ENCODE results near the gene CRB3. TPM values are rescaled to one million over a fixed set of nuclear protein-coding genes. Genes with fewer than 3 reads are reported as not detected.

The CRB3 gene
- total and polyA plus RNA-seq, 2 of the 8 experiments (the other 6 are each of a cell fraction or from before 2014, with no cell fraction given) = 21.1 to 24.6 TPM

- Histone ChIP-seq H3K14ac (ENCODE audit: insufficient read length) (no peak overlapping the region), H3K23ac (ENCODE audit: insufficient read length) (no peak overlapping the region), H3K23me2 (ENCODE audit: low read depth, low read length) (peaks cover 8% of the 10 kb centered on the region), H3K4ac (replicated peaks; ENCODE audit: insufficient read length, low read depth, low read length) (no peak overlapping the region), H3K9me3 (ENCODE audit: insufficient read depth in 2 of 2, low read depth in 1 of 2, low read length in 1 of 2) (peaks cover 0 to 5% of the 10 kb centered on the region in 2 experiments; a peak in 2 of 4 replicates), H4K5ac (ENCODE audit: insufficient read length, low read depth, low read length) (peak overlapping the region; percentile 15), H3K9ac (replicated peaks in 1 of 4; ENCODE audit: extremely low read depth in 1 of 4, low read depth in 3 of 4, low read length in 3 of 4) (peak overlapping the region; percentile 68 to 98 (median 78)), H4K91ac (replicated peaks; ENCODE audit: insufficient read length, low read length) (peak overlapping the region; percentile 73), H2BK12ac (ENCODE audit: low read depth, low read length) (no peak overlapping the region), H4K8ac (ENCODE audit: extremely low read depth, insufficient read depth, low read length) (no peak overlapping the region), H3K56ac (replicated peaks; ENCODE audit: insufficient read length, low read depth, low read length) (peak overlapping the region; percentile 77), H2BK120ac (replicated peaks; ENCODE audit: low read depth, low read length) (no peak overlapping the region), H3K4me1 (replicated peaks in 1 of 4; ENCODE audit: control insufficient read depth in 3 of 4, insufficient read depth in 4 of 4, low read length in 3 of 4) (peaks cover 0 to 4% (median 0%) of the 10 kb centered on the region in 4 experiments; a peak in 2 of 7 replicates), H2BK15ac (ENCODE audit: low read length) (no peak overlapping the region), H4K20me1 (replicated peaks in 1 of 2; ENCODE audit: control insufficient read depth in 1 of 2, insufficient read depth in 2 of 2, low read length in 2 of 2) (peaks cover 45 to 52% of the 10 kb centered on the region in 2 experiments), H2AFZ (ENCODE audit: low read length) (no peak overlapping the region), H3K4me3 (ENCODE audit: extremely low read depth in 1 of 4, insufficient read depth in 2 of 4, low read depth in 3 of 4, low read length in 4 of 4) (peak overlapping the region; percentile 77 to 100 (median 96)), H3K27ac (ENCODE audit: low read depth, low read length) (peak overlapping the region; percentile 65), H3K4me2 (ENCODE audit: insufficient read depth in 1 of 2, low read depth in 2 of 2, low read length in 2 of 2) (peak overlapping the region; percentile 90 to 95), H3K79me1 (ENCODE audit: low read depth, low read length) (peaks cover 11% of the 10 kb centered on the region), H2AK5ac (ENCODE audit: low read depth, low read length) (0 out of 2 replicates have a peak overlapping the region, but pooled peaks have one; percentile 5), H3K27me3 (replicated peaks in 1 of 4; ENCODE audit: control insufficient read depth in 3 of 4, extremely low read depth in 1 of 4, insufficient read depth in 3 of 4, low read length in 3 of 4) (no peaks in the 10 kb centered on the region; a peak in 1 of 7 replicates), H3K36me3 (ENCODE audit: control insufficient read depth in 2 of 4, insufficient read depth in 4 of 4, low read length in 3 of 4) (peaks cover 26 to 37% (median 35%) of the 10 kb centered on the region in 4 experiments), H2BK5ac (ENCODE audit: low read depth, low read length) (peak overlapping the region; percentile 71; the same call in 1 of the 2 replicates), H3K18ac (ENCODE audit: extremely low read depth, low read length) (peak overlapping the region; percentile 60), H3K79me2 (ENCODE audit: control insufficient read depth in 1 of 2, insufficient read depth in 2 of 2, low read length in 2 of 2) (peaks cover 34 to 55% of the 10 kb centered on the region in 2 experiments), H2BK20ac (ENCODE audit: low read length) (no peak overlapping the region)
- DNase-seq (ENCODE audit: low read depth in 1 of 2, low spot score in 2 of 2) (peak in 1 of 2 experiments; percentile 53), FAIRE-seq (no peak)
- WGBS, 2 experiments (ENCODE audit: extremely low coverage in 1 of 2, insufficient coverage in 1 of 2, insufficient read length in 1 of 2, insufficient replicate concordance in 2 of 2, low coverage in 1 of 2, low lambda C conversion rate in 2 of 2, missing lambda C conversion rate in 1 of 2) = 13% methylated on average over 16 of the region's 20 CpGs; no CpG with 5 or more reads in 1 of the 2 experiments
- TF ChIP-seq SIN3A (conservative IDR thresholded peaks at IDR 0.05 in 1 of 2, IDR thresholded peaks at IDR 0.05 in 1 of 2; ENCODE audit: low read depth in 1 of 2, low read length in 2 of 2) (peak; percentile 17 to 64; a peak in 1 of 4 replicates), ATF3 (IDR thresholded peaks at IDR 0.05; ENCODE audit: insufficient read depth, low read depth, low read length) (no peak), RBBP5 (IDR thresholded peaks at IDR 0.05; ENCODE audit: borderline replicate concordance, low read depth, low read length) (0 out of 2 replicates have a peak, but pooled peaks have one; percentile 6), SAP30 (IDR thresholded peaks at IDR 0.05; ENCODE audit: insufficient read depth, insufficient replicate concordance, low read length) (peak; percentile 57)
- POLR2A ChIA-PET (ENCODE audit: partially characterized antibody) = interaction anchor here (0.7 to 4.2 kb wide), 18 partner anchors 9 to 340 kb away, joined by 3 to 26 read pairs (median 3); partner anchors contain the start of gene GTF2F1
- CTCF ChIA-PET (ENCODE audit: partially characterized antibody) = interaction anchor here (1.0 kb wide), 1 partner anchor 47 kb away, joined by 3 read pairs; no protein-coding TSS in a partner anchor
Measured at GRCh38 chr19:6423499-6424194, 40.4 kb upstream of the CRB3 start.

Data from H1 (cell line).